LoVo (cell line): Measurements from ENCODE around the gene EGFR.
A peak's percentile ranks its signal among the peaks of the same experiment; 100 is the strongest.
"Not testable (repeated sequence)": the region's sequence is repeated elsewhere in the genome, so short reads cannot be mapped to it uniquely, and the experiment has no call there.

Source experiments
- DNase-seq: peaks from one replicate; pipeline ENCODE4 v3.0.0-alpha.2; 2016; ENCODE audit warnings: low spot score

The EGFR gene

DNA sequence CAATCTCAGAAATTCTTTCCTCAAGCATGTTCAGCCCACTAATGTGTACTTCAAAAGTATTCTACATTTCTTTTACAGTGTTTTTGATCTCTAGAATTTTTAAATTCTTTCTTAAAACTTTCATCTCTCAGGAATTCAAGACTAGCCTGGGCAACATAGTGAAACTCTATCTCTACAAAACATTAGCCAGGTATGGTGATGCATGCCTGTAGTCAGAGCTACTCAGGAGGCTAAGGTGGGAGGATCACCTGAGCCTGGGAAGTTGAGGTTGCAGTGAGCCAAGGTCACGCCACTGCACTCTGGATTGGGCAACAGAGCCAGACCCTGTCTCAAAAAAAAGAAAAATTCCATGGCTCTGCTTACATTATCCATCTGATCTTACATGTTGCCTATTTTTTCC lies 5.0 kb upstream of the EGFR start:
- no peak for DNase-seq

DNA sequence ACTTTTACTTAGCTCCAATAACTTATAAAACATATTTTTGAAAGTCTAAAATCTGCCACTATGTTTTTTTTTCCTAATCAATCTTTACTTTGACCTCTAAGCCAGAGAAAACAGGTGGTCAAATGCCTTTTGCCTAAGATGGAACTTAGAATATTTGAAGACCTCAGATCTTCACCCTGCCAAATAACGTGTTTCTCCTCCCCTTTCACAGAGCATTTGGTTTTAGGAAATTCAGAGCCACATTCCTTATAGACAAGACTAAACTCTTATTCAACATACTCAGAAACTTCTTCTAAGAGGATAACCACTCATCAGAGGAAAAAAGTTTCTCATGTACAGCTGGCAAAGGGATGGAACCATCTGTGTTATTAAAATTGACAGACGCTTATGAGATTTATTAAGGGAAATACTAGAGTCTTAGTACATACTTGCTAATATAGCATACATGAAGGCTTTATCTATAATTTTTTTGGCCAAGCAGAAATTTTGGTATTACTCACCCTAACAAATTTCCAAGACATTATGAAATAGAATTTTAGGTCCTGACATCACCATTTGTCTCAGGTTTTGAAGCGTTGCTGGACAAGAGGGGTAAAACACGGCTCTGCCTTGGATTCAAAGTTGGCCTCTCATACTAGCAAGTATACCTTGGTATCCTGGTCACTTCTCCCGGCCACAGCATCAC lies 2.6 kb upstream of the EGFR start:
- DNase-seq: no peak

DNA sequence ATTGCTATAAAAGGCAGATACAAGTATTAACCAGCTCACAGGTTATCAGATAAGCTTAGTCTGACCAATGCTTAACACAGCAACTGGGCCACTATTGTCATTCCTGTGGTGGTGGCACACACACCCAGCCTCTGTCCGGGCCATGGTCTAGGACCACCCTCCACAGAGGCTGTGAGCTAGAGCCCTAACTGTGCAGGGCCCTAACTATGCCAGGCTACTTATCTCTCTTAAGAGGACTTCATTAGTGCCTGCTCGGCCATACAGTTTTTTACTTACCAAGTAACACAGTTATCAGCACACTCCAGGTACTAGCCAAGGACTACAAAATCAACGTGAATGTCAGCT lies 2.1 kb upstream of the EGFR start:
- DNase-seq: no peak

DNA sequence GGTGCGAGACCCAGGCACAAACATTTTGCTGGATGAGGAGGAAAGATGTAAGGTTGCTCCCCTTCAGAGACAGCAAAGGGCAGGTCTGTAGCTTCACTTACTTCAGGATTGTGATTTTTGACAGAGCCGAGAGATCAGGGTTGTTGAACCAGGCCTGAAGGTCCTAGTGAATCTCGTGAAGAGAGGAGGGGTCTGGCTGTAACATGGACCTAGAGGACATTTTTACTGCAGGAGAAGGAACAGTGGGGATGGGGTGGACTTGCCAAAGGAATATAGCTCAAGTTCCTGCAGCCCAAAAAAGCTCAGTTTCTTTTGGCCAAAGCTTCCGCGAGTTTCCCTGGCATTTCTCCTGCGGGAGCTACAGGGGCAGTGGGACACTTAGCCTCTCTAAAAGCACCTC lies 976 bp upstream of the EGFR start:
- no peak for DNase-seq

DNA sequence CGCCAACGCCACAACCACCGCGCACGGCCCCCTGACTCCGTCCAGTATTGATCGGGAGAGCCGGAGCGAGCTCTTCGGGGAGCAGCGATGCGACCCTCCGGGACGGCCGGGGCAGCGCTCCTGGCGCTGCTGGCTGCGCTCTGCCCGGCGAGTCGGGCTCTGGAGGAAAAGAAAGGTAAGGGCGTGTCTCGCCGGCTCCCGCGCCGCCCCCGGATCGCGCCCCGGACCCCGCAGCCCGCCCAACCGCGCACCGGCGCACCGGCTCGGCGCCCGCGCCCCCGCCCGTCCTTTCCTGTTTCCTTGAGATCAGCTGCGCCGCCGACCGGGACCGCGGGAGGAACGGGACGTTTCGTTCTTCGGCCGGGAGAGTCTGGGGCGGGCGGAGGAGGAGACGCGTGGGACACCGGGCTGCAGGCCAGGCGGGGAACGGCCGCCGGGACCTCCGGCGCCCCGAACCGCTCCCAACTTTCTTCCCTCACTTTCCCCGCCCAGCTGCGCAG lies 424 bp downstream of the EGFR start:
- peak; percentile 42 for DNase-seq

DNA sequence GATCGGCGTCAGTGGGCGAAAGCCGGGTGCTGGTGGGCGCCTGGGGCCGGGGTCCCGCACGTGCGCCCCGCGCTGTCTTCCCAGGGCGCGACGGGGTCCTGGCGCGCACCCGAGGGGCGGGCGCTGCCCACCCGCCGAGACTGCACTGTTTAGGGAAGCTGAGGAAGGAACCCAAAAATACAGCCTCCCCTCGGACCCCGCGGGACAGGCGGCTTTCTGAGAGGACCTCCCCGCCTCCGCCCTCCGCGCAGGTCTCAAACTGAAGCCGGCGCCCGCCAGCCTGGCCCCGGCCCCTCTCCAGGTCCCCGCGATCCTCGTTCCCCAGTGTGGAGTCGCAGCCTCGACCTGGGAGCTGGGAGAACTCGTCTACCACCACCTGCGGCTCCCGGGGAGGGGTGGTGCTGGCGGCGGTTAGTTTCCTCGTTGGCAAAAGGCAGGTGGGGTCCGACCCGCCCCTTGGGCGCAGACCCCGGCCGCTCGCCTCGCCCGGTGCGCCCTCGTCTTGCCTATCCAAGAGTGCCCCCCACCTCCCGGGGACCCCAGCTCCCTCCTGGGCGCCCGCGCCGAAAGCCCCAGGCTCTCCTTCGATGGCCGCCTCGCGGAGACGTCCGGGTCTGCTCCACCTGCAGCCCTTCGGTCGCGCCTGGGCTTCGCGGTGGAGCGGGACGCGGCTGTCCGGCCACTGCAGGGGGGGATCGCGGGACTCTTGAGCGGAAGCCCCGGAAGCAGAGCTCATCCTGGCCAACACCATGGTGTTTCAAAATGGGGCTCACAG lies 1.1 kb downstream of the EGFR start:
- DNase-seq: peak; percentile 49

DNA sequence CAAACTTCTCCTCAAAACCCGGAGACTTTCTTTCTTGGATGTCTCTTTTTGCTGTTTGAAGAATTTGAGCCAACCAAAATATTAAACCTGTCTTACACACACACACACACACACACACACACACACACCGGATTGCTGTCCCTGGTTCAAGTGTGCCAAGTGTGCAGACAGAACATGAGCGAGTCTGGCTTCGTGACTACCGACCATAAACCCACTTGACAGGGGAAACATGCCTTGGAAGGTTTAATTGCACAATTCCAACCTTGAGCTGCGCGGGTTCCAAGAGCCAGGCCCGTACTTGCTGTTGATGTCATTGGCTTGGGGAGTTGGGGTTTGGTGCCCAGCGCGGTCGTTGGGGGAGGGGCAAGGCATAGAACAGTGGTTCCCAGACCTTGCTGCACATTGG lies 1.7 kb downstream of the EGFR start:
- DNase-seq: no peak

DNA sequence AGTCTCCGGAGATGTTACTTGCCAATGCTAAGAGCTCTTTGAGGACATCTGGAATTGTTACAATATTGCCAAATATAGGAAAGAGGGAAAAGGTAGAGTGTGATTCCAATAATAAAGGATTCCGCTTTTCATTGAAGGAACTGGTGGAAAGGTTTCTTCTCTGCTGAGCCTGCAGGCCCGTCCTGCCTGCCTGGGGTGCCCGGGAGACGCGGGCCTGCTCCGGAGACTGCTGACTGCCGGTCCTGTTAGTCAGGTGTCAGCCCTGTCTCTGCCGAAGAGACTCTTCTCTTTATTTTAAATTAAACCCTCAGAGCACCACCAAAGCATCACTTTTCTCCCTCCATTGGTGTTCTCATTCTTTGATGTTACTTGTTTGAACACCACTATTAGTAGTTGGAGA lies 2.2 kb downstream of the EGFR start:
- no peak for DNase-seq

DNA sequence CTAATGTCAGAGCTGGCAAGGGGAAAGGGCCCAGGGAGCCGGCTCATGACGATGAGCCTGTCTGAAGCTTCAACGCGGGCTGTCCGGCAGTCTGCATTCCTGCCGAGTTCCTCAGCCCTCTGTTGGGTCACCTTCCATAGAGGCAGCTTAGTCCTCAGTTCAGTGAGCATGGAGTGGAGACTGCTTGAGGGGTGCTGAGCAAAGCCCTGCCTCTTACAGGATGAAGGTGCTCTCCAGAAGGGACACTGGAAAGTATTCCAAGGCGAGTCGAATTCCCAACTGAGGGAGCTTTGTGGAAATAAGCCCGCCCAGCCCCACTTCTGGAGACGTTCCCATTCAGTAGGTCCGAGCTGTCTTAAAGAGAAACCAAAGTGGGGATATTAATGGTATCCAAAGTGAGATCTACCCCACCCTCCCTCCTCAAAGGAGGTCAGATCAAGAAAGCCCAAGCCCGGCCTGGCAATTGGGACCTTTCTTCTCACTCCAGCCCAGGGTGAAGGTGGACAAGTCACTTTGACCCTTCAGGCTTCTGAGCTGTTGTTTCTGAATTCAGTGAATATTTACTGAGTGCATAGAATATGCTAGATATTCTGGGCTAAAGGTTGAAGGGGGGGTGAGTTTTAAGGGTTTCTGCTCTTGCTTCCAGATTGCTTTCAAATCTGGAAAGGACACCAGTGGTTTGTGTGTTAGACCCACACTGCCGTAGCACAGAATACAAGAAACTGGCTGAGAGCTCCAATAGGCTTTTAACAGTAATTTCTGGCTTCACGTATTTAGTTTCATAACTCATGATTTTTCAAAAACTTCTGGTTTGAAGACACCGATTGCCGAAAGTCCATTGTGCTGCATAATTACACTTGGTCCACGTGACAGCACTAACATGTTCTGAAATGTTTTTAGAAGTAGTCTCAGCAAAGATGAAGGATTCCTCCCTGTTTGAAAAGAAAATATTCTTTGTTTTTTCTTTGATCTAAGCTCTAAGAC lies 3.5 kb downstream of the EGFR start:
- no peak for DNase-seq

DNA sequence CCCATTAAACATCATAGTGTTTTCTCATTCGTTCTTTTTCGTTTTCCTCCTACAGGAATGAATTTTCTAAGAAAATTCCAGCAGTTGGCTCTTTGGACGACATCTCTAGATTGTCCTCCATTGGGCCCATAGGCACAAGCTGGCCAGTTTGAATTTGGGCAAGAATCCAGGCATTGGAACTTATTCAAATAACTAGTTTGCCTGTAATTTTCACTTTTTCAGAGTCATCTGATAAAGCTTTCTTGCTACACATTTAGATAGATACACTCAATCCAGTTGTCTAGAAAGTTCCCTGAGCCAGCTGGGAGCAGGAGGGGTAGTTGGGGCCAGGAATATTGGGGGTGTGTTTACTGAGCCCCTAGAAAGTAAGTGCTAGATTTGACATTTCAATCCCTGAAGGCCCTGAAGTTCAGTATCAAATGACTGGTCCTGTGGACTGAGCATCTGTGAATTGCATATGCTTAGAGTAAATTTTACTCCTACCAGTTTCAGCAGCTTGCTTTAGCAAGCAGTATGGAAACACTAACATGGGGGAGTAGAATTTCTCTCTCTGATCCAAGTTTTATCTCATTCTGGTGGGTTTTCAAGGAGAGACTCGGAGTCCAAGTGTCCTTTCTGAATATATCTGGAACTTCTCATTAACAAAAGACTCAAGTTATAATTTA lies 5.2 kb downstream of the EGFR start:
- DNase-seq: no peak

DNA sequence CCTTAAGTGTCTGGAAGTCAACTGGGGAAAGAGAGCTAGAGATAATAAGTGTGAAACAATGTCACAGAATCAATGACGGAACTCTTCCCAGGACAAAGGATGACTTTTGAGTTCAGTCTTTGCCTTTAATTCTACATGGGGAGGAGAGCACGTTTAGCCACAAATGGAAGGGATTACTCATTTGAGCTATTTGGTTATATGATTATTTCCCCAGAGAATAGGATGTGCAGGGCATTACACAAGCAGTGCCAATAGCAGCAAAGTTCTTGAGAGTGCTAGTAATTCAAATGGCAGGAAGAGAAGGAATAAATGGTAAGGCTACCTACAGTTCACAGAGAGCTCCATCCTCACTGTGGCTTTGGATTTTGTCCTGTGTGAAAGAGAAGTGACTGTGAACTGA lies 6.0 kb downstream of the EGFR start:
- DNase-seq: no peak

DNA sequence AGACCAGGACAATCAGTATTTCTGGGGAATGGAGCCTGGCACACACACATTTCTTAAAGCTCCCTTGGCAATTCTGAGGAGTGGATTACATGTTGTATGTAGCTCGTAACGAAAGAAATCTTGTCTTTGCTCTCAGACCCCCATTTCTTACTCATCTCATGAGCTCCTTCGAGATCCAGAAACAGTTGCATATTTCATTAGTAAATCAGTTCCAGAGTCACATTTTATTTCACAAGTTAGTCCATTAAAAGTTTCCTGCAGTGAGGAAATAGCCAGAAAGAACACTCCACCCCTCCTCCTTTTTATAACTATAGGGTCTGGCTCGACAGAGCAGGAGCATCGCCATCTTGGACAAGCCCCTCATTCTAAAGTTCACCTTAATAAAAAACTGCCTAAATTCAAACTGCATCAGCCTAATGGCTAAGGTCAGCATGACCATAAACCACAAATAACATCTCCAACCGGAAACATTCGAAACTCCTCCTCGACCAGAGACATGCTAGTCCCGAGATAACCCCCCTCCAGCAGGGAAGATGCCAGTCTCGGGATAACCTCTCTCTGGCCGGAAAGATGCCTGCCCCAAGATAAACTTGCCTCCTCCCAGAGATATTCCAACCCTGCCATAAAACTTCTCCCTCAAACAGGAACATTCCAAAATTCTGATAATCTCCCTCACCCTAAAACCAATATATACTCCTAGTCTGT lies 7.4 kb downstream of the EGFR start:
- DNase-seq: no peak

DNA sequence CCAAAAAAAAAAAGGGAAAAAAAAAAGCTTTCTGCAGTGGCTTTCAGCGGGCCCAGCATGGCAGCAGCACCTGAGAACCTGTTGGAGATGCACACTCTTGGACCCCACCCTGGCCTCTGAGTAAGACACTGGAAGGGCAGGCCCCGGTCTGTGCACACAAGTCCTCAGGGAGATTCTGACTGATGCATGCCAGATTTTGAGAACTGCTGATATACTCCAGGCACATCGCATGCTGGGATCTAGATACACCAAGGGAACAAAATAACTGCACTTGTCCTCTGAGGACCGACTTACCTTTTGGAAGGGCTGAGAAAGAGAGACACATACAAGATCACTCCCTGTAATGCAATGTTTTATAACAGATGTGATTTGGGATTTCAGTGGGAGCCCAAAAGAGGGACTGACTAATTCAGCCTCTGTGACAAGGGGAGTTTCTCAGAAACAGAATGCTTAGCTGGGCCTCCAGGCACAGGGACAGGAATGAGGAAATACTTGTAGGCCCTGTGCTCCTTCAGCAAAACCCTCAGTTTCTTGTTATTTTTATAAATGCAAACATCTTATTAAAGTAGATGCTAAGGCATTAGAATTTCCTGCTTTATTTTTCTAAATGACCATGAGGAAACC lies 8.2 kb downstream of the EGFR start:
- DNase-seq: no peak

DNA sequence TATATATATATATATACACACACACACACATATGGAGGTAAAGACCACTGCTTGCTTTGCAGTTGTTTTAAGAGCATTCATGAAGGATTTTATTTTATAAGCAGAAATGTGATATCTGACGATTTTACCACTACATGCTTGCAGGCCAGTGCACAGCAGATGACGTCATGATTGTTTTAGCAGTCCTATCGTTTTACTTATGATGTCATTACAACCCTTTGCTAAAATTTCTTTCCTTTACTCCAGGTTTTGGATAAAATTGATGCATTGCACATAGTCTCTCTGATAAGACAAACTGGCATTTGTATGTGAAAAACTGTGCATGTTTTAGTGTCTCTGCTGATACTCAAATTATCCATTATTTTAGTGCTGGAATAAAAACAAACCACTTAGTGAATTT lies 9.2 kb downstream of the EGFR start:
- DNase-seq: no peak

DNA sequence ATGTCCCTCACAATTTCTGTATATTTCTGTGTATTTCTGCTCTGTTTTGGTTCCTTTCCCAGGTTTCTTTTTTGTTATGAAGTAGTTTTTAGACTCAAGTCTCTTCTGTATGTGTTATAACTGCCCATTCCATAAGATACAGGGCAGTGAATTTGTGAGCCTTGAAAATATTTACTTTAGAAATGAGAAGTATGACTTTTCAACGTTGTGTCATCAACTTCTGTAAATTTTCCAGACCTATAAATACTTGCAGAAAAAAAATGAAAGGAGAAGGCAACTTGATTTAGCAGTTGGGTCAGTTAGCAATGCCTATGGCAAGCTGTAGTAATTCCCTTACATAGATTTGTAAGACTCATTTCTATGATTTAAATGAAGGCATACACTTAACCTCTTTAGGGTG lies 11.5 kb downstream of the EGFR start:
- no peak for DNase-seq

DNA sequence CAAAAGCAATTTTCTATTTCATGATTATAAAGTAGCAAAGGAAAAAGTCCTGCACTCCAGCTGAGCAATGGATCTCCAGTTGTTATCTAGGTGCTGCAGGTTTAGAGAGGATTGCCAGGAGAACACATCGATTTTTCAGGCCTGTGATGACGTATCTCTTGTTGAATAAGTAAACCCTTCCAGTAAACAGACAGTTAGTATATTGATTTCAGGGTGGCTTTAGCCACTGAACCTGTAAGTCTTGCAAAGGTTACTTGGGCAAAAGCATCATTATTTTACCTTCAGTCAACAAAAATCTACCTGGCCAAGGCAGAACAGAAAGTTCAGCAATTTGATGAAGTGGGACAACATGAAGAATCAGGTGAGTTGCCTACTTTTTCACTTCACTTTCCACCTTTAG lies 12.3 kb downstream of the EGFR start:
- no peak for DNase-seq

DNA sequence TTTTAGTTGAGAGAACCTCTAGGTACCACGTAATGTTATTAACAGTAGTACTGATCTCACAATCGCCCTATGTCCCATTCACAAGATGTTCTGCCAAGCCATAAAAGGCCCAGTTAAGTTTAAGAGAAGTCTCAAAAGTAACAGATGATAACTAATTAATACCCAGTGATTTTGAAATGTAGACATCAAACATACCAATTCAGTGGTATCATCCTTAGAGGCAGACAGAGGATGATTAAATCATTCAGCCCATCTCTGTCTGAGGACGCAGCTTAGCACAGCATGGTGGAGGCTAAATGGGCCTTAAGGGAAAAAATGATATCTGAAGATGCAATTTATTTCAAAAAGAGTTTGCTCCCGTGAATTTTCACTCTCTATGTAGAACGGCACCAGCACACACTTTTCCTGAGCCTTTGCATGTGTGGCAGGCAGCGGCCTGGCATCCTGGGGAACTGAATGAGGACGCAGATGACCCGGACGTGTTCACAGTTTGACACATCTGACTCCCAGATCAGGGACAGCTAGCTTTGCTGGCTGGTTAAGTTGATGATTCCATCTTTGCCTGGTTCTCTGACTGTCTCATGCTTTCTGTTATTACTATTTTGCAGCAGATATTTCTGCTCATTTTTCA lies 13.4 kb downstream of the EGFR start:
- no peak for DNase-seq

DNA sequence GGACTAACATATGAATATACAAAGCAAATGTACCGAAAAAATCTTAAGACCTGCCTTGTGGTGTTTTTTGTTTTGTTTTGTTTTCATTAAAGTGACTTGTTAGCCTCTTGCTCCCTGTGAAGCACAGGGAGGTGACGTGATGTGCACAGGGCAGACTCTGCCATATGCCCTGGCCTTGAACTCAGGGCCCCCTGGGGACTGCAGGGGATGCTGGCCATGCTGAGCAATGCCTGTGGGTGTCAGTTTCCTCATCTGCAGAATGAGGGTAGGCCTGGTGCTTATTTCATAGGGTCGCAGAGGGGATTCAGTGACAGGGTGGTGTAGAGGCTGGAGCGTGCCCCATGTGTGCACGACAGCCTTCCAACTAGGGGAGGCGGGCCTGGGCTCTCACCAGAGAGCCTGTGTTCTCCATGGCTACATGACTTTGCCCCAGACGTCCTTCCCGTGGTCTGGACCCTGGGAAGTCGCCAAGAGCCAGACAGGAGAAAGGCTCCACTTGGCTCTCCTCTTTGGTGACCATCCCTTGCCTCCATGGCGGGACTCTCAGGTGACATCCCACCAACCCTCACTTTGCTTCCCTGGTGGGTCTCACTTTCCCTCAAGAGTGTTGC lies 14.5 kb downstream of the EGFR start:
- no peak for DNase-seq

DNA sequence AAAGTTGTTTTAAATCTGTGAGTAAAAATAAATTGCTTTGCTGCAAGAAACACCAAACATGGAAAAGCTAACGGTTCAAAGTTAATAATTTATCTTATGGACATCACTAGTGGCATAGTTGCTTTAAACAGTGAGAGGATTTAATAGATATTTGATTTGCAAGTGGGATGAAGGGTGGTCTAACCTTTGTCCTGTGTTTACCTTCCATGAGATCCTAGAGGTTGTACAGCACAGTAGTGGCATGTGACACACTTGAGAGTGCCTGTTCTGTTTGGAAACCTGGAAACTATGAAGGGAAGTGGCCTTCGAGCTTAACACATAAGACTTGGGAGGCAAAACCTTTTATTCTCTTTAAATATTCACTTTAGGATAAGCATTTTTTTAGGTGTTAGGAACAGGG lies 16.0 kb downstream of the EGFR start:
- DNase-seq: no peak

DNA sequence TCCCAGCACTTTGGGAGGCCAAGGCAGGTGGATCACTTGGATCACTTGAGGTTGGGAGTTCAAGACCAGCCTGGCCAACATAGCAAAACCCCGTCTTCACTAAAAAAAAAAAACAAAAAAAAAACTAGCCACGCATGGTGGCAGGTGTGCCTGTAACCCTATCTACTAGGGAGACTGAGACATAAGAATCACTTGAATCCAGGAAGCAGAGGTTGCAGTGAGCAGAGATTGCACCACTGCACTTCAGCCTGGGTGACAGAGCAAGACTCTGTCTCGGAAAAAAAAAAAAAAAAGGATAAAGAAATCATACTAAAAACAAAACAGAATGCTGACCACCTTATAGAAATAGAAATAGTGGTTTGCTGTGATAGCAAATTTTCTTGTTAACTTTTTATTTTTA lies 16.6 kb downstream of the EGFR start:
- DNase-seq: not testable (repeated sequence)
